NCI-H1930 (cell line): ENCODE measurements around the gene TBC1D12.
"Not testable (repeated sequence)": the region's sequence is repeated elsewhere in the genome, so short reads cannot be mapped to it uniquely, and the experiment has no call there.

Experiments used
- DNase-seq, 2 experiments: peaks; one replicate each; lab custom pipeline; 2025; lab: John Stamatoyannopoulos, UW

The TBC1D12 gene

GRCh38 chr10:94456942-94457341, 54.6 kb downstream of the TBC1D12 start:
- no peak for DNase-seq

GRCh38 chr10:94459385-94459784, 57.0 kb downstream of the TBC1D12 start:
- DNase-seq = no peak

DNA sequence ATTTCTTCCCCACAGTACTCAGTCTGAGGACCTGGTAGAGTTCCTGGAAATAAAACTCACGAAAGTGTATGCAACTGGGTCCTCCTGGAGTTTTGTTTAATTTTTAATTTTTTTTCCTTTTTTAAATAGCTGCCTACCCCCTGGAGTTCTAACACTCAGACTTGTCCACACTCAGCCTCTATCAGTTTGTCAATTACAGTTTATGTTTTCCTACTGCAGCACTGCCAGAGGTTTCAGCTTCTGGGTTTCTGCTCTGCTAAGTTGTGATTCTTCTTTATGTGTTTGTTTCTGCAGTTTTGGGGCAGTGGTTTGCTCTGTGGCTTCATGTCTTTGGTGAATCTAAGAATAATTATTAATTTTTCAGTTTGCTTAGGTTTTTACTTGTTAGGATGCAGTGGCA, 59.2 kb downstream of the TBC1D12 start:
- no peak for DNase-seq

DNA sequence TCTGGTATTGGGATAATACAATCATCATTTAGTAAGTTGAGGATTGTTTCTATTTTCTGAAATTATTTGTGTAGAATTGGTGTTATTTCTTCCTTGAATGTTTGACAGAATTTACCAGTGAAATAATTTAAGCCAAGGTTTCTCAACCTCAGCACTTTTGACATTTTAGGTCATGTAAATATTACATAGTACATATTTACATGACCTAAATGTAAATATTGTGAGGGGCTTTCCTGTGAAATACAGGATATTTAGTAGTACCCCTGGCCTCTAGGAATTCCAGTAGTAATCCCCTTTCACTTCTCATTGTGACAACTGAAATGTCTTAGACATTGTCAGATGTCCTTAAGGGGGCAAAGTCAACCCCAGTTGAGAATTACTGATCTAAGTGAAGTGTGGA, 59.8 kb downstream of the TBC1D12 start:
- no peak for DNase-seq

DNA sequence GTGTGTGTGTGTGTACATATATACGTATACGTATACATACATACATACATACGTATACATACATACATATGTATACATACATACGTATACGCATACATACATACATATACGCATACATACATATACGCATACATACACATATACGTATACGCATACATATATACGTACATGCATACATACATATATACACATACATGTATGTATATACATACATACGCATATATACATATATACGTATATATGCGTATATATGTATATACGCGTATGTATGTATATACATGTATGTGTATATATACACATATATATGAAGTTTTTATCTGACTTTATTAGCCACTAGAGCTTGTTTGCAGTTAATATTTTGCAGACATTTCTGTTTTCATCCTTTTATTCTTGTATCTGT, 63.3 kb downstream of the TBC1D12 start:
- DNase-seq = no peak

- no peak for DNase-seq
Measured at GRCh38 chr10:94481410-94481809, 79.1 kb downstream of the TBC1D12 start.

DNA sequence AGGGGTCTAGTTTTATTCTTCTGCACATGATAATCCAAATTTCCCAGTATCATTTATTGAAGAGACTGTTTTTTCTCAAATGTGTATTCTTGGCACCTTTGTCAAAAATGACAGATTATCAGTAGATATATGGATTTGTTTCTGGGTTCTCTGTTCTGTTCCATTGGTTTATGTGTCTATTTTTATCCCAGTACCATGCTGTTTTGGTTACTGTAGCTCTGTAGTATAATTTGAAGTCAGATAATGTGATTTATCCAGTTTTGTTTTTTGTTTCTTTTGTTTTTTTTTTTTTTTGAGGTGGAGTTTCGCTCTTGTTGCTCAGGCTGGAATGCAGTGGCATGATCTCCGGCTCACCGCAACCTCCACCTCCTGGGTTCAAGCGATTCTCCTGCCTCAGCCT, 81.6 kb downstream of the TBC1D12 start:
- DNase-seq = no peak

GRCh38 chr10:94485094-94485493, 82.8 kb downstream of the TBC1D12 start:
- DNase-seq = no peak

GRCh38 chr10:94487575-94487974, 85.2 kb downstream of the TBC1D12 start:
- no peak for DNase-seq

DNA sequence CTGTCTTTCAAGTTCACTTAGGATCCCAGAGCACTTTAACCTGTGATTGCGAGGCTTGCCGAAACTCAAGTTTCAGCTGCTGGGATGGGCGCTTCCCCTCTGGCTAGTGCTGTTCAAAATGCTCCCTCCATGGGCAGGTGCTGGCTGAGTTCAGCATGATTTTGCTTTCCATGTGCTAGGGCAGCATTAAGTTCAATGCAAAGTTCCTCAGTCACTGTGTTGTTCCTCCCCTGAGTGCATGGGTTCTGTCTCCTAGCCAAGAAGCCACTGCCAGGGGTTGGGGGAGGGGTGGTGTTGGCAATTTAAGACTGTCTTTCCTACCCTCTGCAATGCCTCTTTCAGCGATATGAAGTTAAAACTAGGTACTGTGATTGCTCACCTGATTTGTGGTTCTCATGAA, 86.8 kb downstream of the TBC1D12 start:
- DNase-seq = no peak

DNA sequence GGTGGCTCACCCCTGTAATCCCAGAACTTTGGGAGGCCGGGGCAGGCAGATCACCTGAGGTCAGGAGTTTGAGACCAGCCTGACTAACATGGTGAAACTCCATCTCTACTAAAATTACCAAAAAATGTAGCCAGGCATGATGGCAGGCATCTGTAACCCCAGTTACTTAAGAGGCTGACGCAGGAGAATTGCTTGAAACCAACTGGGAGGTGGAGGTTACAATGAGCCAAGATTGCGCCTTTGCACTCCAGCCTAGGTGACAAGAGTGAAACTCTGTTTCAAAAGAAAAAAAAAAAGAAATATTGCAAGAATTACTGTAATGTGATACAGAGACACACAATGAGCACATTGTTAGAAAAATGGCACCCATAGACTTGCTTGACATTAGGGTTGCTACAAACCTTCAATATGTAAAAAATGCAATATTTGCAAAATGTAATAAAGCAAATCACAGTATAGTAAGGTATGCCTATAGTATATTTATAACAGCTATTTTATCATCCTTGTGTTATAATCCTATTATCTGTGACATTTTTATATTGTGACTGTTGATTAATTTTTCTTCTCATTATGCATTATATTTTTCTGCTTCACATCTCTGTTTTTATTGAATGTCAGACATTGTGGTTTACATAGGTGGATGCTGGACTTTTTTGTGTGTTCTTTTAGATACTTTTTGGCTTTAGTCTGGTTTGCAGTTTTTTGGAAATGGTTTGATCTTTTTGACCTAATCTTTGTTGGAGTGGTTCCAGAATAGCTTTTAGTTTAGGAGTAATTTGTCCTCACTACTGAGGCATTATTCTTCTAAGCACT, 87.8 kb downstream of the TBC1D12 start:
- DNase-seq = no peak

GRCh38 chr10:94490789-94491039, 88.4 kb downstream of the TBC1D12 start:
- DNase-seq = no peak

DNA sequence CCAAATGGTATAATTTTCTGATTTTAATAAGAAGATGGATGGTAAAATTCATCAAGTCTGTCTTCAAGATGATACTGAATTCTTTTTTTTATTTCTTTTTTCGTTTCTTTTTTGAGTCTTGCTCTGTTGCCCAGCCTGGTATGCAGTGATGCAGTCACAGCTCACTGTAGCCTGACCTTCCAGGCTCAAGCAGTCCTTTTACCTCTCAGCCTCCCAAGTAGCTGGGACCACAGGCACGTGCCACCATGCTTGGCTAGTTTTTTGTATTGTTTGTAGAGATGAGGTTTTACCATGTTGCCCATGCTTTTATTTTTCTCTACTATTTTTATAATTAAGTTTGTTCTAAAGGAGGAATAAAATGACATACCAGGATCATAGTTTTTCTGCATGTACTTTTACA, 91.1 kb downstream of the TBC1D12 start:
- DNase-seq = no peak

- DNase-seq = no peak
Measured at GRCh38 chr10:94496010-94496409, 93.7 kb downstream of the TBC1D12 start.

- DNase-seq = no peak
Measured at GRCh38 chr10:94496646-94497045, 94.3 kb downstream of the TBC1D12 start.

DNA sequence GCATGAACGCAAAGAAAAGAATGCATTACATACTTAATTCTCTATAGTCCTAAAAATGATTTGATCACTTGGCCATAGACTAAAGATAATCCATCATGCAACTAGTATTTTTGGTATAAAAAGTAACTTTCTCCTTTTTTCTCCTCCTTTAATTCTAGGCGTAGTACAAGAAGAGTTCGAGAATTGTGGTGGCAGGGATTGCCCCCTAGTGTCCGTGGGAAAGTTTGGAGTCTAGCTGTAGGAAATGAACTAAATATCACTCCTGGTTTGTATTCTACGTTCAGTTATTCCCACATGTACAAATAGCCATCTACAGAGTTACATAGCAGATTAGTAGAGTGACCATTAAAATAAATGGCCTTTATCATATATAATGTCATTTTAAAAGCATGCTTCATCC, 97.7 kb downstream of the TBC1D12 start:
- no peak for DNase-seq

GRCh38 chr10:94521276-94522250, 119.2 kb downstream of the TBC1D12 start:
- DNase-seq = no peak

DNA sequence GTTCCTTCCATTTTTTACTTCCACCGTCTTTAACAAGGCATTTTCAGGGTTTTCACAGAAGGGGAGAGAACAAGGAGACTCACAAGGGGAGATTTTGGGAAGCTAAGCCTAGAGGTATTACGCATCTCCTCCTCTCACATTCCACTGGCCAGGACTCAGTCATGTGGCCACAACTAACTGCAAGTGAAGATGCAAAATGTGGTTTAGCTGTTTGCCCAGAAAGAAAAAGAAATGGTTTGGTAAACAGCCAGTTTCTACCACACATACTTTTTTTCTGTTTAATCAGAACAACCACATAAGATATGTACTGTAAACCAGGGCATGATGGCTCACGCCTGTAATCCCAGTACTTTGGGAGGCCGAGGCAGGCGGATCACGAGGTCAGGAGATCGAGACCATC, 121.8 kb downstream of the TBC1D12 start:
- no peak for DNase-seq

DNA sequence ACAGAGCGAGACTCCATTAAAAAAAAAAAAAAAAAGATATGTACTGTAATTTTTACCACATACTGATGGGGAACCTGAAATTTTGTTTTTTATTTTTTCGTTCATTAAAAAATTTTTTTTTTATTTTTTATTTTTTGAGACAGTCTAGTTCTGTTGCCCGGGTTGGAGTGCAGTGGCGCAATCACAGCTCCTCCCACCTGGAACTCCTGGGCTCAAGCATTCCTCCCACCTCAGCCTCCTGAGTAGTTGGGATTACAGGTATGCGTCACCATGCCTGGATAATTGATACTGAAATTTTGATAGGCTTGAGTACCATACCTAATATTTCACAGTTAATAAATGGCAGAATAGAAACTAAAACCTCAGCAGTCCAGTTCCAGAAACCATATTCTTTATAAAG, 122.4 kb downstream of the TBC1D12 start:
- DNase-seq = no peak

GRCh38 chr10:94531550-94531949, 129.2 kb downstream of the TBC1D12 start:
- DNase-seq = not testable (repeated sequence)

- DNase-seq = no peak
Measured at GRCh38 chr10:94533027-94533426, 130.7 kb downstream of the TBC1D12 start.

- not testable (repeated sequence) for DNase-seq
Measured at GRCh38 chr10:94542282-94542681, 139.9 kb downstream of the TBC1D12 start.

- DNase-seq = peak; percentile 71 to 84
Measured at GRCh38 chr10:94545391-94546048, 143.2 kb downstream of the TBC1D12 start, which contains the start of gene HELLS. Gene HELLS (plus strand): TSS chr10:94545788. CDS start chr10:94545922, 134 bp downstream.
